SK-N-SH treated with all-trans-retinoic acid at 6 μM for 48 hours (cell line): ENCODE data around the gene RFX8.

Source experiments
- ATAC-seq: fragments of 200-7000 bp; cut with Tn5 transposase; 3 replicates; pipeline ENCODE4 v1.9.1; 2020; ENCODE audit warnings: mild to moderate bottlenecking, moderate library complexity
- ARNTL ChIP-seq: fragments of 450-650 bp; formaldehyde crosslinking; IDR thresholded peaks from 2 replicates; pipeline ENCODE4 v1.5.0; 2020; ENCODE audit warnings: low read depth, mild to moderate bottlenecking, moderate library complexity, borderline replicate concordance
- BACH2 ChIP-seq: fragments of 250-450 bp; sonication (Bioruptor Pico); IDR thresholded peaks from 2 replicates; pipeline ENCODE4 v1.9.0; 2021; ENCODE audit warnings: mild to moderate bottlenecking, borderline replicate concordance
- CSDC2 ChIP-seq: fragments of 250-450 bp; sonication (Bioruptor Pico); IDR thresholded peaks from 2 replicates; pipeline ENCODE4 v1.5.0; 2020; ENCODE audit warnings: mild to moderate bottlenecking, moderate library complexity
- ESRRG ChIP-seq: fragments of 250-450 bp; sonication (Bioruptor Pico); IDR thresholded peaks from 2 replicates; pipeline ENCODE4 v1.6.1; 2021; ENCODE audit warnings: mild to moderate bottlenecking
- GLIS3 ChIP-seq: fragments of 250-450 bp; sonication (Bioruptor Pico); IDR thresholded peaks from 2 replicates; pipeline ENCODE4 v1.5.0; 2020; ENCODE audit warnings: mild to moderate bottlenecking, moderate library complexity
- PATZ1 ChIP-seq: fragments of 250-450 bp; sonication (Bioruptor Pico); IDR thresholded peaks from 2 replicates; pipeline ENCODE4 v1.8.0; 2020; ENCODE audit warnings: mild to moderate bottlenecking, moderate library complexity, borderline replicate concordance
- PPARA ChIP-seq: fragments of 250-450 bp; sonication (Bioruptor Pico); IDR thresholded peaks from 2 replicates; pipeline ENCODE4 v1.5.0; 2020; ENCODE audit warnings: mild to moderate bottlenecking, borderline replicate concordance
- RARB ChIP-seq: fragments of 250-450 bp; sonication (Bioruptor Pico); IDR thresholded peaks from 2 replicates; pipeline ENCODE4 v1.8.0; 2021; ENCODE audit warnings: mild to moderate bottlenecking, moderate library complexity
- SNAI2 ChIP-seq: fragments of 250-450 bp; sonication (Bioruptor Pico); IDR thresholded peaks from 2 replicates; pipeline ENCODE4 v1.5.0; 2020; ENCODE audit warnings: mild to moderate bottlenecking, moderate library complexity
- TCF4 ChIP-seq: fragments of 250-450 bp; sonication (Bioruptor Pico); IDR thresholded peaks from 2 replicates; pipeline ENCODE4 v1.8.0; 2021; ENCODE audit warnings: mild to moderate bottlenecking, moderate library complexity, borderline replicate concordance
- TOX ChIP-seq: fragments of 250-450 bp; sonication (Bioruptor Pico); IDR thresholded peaks from 2 replicates; pipeline ENCODE4 v1.8.0; 2021; ENCODE audit warnings: mild to moderate bottlenecking, moderate library complexity, borderline replicate concordance
- TSHZ2 ChIP-seq: fragments of 250-450 bp; sonication (Bioruptor Pico); IDR thresholded peaks from 2 replicates; pipeline ENCODE4 v1.5.0; 2020; ENCODE audit warnings: mild to moderate bottlenecking, moderate library complexity
- ZC3H10 ChIP-seq: fragments of 250-450 bp; sonication (Bioruptor Pico); IDR thresholded peaks from 2 replicates; pipeline ENCODE4 v1.5.1; 2021; ENCODE audit warnings: mild to moderate bottlenecking, moderate library complexity
- ZFP3 ChIP-seq: fragments of 250-450 bp; sonication (Bioruptor Pico); IDR thresholded peaks from 2 replicates; pipeline ENCODE4 v1.5.0; 2020; ENCODE audit warnings: mild to moderate bottlenecking, moderate library complexity
- ZFP30 ChIP-seq: fragments of 450-650 bp; formaldehyde crosslinking; IDR thresholded peaks from 2 replicates; pipeline ENCODE4 v1.5.0; 2022; ENCODE audit warnings: mild to moderate bottlenecking, moderate library complexity
- ZNF565 ChIP-seq: fragments of 450-650 bp; formaldehyde crosslinking; conservative IDR thresholded peaks from 2 replicates; pipeline ENCODE4 v1.5.0; 2020; ENCODE audit warnings: low read depth, mild to moderate bottlenecking, moderate library complexity
- ZNF70 ChIP-seq: fragments of 450-650 bp; formaldehyde crosslinking; IDR thresholded peaks from 2 replicates; pipeline ENCODE4 v1.5.0; 2020; ENCODE audit warnings: mild to moderate bottlenecking, moderate library complexity
- ZNF8 ChIP-seq: fragments of 450-650 bp; formaldehyde crosslinking; IDR thresholded peaks from 2 replicates; pipeline ENCODE4 v1.5.0; 2020; ENCODE audit warnings: mild to moderate bottlenecking, moderate library complexity
- TF ChIP-seq, protein P1 (sequence below): fragments of 250-450 bp; sonication (Bioruptor Pico); IDR thresholded peaks from 2 replicates; pipeline ENCODE4 v1.5.1; 2020; ENCODE audit warnings: low read depth, mild to moderate bottlenecking, moderate library complexity
- TF ChIP-seq, protein P2 (sequence below): fragments of 250-450 bp; sonication (Bioruptor Pico); IDR thresholded peaks from 2 replicates; pipeline ENCODE4 v1.8.0; 2021; ENCODE audit warnings: low read depth, mild to moderate bottlenecking, moderate library complexity, borderline replicate concordance

Gene RFX8

GRCh38 chr2:101362316-101362715, 112.6 kb downstream of the RFX8 start:
- TF ChIP-seq TOX (CRISPR knock-in tag): no peak
- no peak for TF ChIP-seq ZNF8 (CRISPR knock-in tag)
- TF ChIP-seq ZNF565 (CRISPR knock-in tag): no peak
- TF ChIP-seq RARB (CRISPR knock-in tag): no peak
- no peak for TF ChIP-seq TCF4 (CRISPR knock-in tag)
- no peak for TF ChIP-seq ZFP3
- no peak for TF ChIP-seq ARNTL (CRISPR knock-in tag)
- TF ChIP-seq, protein P1, sequence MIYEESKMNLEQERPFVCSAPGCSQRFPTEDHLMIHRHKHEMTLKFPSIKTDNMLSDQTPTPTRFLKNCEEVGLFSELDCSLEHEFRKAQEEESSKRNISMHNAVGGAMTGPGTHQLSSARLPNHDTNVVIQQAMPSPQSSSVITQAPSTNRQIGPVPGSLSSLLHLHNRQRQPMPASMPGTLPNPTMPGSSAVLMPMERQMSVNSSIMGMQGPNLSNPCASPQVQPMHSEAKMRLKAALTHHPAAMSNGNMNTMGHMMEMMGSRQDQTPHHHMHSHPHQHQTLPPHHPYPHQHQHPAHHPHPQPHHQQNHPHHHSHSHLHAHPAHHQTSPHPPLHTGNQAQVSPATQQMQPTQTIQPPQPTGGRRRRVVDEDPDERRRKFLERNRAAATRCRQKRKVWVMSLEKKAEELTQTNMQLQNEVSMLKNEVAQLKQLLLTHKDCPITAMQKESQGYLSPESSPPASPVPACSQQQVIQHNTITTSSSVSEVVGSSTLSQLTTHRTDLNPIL (CRISPR knock-in tag): no peak
- TF ChIP-seq BACH2 (CRISPR knock-in tag): no peak
- TF ChIP-seq, all 23 proteins: peak for 0

DNA sequence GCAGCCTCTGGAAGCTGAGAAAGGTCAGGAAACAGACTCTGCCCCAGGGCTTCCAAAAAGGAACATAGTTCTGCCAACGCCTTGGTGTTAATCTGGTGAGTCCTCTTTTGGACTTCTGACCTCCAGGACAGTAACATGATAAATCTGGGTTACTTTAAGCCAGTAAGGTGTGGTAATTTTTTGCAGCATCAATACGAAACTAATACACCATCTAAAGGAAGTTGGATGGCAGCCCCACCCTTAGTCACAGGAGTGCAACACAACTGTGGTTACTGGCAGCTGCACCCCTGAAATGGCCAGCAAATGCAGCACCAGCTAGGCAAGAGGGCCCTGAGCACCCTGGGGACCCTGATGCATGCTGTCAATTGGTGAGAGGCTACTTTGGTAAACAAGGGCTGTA, 113.4 kb downstream of the RFX8 start:
- no peak for ATAC-seq
- TF ChIP-seq, protein P2, sequence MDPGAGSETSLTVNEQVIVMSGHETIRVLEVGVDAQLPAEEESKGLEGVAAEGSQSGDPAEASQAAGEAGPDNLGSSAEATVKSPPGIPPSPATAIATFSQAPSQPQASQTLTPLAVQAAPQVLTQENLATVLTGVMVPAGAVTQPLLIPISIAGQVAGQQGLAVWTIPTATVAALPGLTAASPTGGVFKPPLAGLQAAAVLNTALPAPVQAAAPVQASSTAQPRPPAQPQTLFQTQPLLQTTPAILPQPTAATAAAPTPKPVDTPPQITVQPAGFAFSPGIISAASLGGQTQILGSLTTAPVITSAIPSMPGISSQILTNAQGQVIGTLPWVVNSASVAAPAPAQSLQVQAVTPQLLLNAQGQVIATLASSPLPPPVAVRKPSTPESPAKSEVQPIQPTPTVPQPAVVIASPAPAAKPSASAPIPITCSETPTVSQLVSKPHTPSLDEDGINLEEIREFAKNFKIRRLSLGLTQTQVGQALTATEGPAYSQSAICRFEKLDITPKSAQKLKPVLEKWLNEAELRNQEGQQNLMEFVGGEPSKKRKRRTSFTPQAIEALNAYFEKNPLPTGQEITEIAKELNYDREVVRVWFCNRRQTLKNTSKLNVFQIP (CRISPR knock-in tag): no peak
- no peak for TF ChIP-seq PPARA (CRISPR knock-in tag)
- TF ChIP-seq ZFP3: no peak
- TF ChIP-seq ZNF70: no peak
- no peak for TF ChIP-seq BACH2 (CRISPR knock-in tag)
- no peak for TF ChIP-seq GLIS3
- TF ChIP-seq ZC3H10 (CRISPR knock-in tag): no peak
- TF ChIP-seq RARB (CRISPR knock-in tag): no peak
- no peak for TF ChIP-seq ZNF565 (CRISPR knock-in tag)
- TF ChIP-seq TOX (CRISPR knock-in tag): no peak
- no peak for TF ChIP-seq ESRRG (CRISPR knock-in tag)
- TF ChIP-seq ZFP30 (CRISPR knock-in tag): no peak
- no peak for TF ChIP-seq TSHZ2 (CRISPR knock-in tag)
- no peak for TF ChIP-seq ARNTL (CRISPR knock-in tag)
- no peak for TF ChIP-seq PATZ1 (CRISPR knock-in tag)
- TF ChIP-seq CSDC2 (CRISPR knock-in tag): no peak

More at GRCh38 chr2:101362316-101362715, 112.6 kb downstream of the RFX8 start:
- no peak for ATAC-seq

- no peak for TF ChIP-seq PPARA (CRISPR knock-in tag)
- TF ChIP-seq SNAI2 (CRISPR knock-in tag): no peak
- no peak for TF ChIP-seq GLIS3
- TF ChIP-seq BACH2 (CRISPR knock-in tag): no peak
- TF ChIP-seq TSHZ2 (CRISPR knock-in tag): no peak
- no peak for TF ChIP-seq PATZ1 (CRISPR knock-in tag)
- TF ChIP-seq, protein P2 (CRISPR knock-in tag): no peak
- no peak for TF ChIP-seq CSDC2 (CRISPR knock-in tag)
- no peak for ATAC-seq
These were observed 113.8 kb downstream of the RFX8 start for GRCh38 chr2:101361121-101361520.
